Adrenal gland (tissue), 5 donors: Measurements from ENCODE around the gene ANKRD24.
A peak's percentile ranks its signal among the peaks of the same experiment; 100 is the strongest.

Experiments
- CTCF ChIP-seq, 6 experiments: fragments of 450-650 bp in 4 of 6; fragments of 200-600 bp in 2 of 6; sonication (generic) in 1 of 6; IDR thresholded peaks; 1 replicate in 5 of 6; 2 replicates in 1 of 6; pipeline versions ENCODE4 v1.5.1 to v1.8.0; 2016 to 2021; ENCODE audit warnings: antibody characterized with exemption in 6 of 6, mild to moderate bottlenecking in 2 of 6, moderate library complexity in 1 of 6
- POLR2A ChIP-seq, 2 donors: fragments of 450-650 bp; IDR thresholded peaks; one replicate each; pipeline ENCODE4 v1.6.1; 2017; ENCODE audit warnings: antibody characterized with exemption in 2 of 2, mild to moderate bottlenecking in 2 of 2, moderate library complexity in 1 of 2
- donor health status: DM: no; HTN: no; CAD: no.

DNA sequence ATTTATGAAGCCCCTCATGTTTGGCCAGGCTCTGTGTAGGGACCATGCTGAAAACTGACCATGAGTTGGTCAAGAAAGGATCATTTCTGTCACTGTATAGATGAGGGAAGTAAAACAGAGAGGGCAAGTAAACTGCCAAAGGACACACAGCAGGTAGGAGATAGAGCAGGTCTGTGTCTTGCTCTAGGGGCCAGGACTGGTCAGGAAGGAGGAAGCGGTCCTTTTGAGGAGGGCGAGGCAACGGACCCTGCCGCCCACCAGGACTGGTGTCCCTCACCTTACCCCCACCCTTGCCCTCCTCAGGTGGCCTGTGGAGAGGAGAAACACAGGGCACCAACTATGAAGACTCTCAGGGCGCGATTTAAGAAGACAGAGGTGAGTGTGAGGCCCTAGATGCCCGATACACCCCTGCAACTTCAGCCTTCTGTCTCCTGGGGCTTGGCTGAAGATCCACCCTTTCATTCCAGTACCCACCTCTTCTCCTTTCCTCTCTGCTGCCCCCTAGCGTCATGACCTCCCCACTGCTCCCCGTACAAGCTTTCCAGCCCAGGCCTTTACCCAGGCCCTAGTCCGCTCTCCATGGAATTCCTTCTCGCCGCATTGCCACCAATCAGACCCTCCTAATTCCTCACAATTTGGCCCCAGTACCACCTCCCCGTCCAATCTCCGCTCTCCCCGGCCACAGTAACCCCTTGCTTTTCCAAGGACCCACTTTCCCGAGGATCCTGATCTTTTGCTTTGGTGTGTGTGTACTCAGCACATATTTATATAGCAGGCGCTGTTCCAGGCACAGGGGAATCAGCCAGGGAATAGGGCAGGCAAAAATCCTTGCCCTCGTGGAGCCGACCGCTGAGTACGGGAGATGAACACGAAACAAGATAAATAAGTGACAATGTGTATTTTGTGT is 3.9 kb downstream of the ANKRD24 start:
- TF ChIP-seq CTCF (IDR thresholded peaks at IDR 0.05) (peak; percentile 70 to 89 (median 78)), POLR2A (IDR thresholded peaks at IDR 0.05) (no peak)
